Measurements from ENCODE around the gene CRACR2B. TPM values are rescaled to one million over a fixed set of nuclear protein-coding genes. Genes with fewer than 3 reads are reported as not detected.
A peak's percentile ranks its signal among the peaks of the same experiment; 100 is the strongest.

The CRACR2B gene
- polyA plus RNA-seq, 3 donors, result 1.0 to 11.0 (median 1.4) TPM

- Histone ChIP-seq H3K9ac (ENCODE audit: insufficient read depth, low read length, poor library complexity, severe bottlenecking) (no peak overlapping the region), H2AFZ (ENCODE audit: insufficient read depth, low read depth, low read length, poor library complexity, severe bottlenecking) (no peak overlapping the region), H3K27ac (ENCODE audit: low read depth in 1 of 2, low read length in 2 of 2) (no peak overlapping the region), H3K27me3 (ENCODE audit: control insufficient read depth in 2 of 2, insufficient read depth in 2 of 2, low read length in 2 of 2) (peaks cover 6 to 24% of the 10 kb centered on the region in 2 donors), H3K4me1 (ENCODE audit: control insufficient read depth in 1 of 2, insufficient read depth in 2 of 2, low read length in 2 of 2) (peaks cover 41 to 64% of the 10 kb centered on the region in 2 donors), H3K4me2 (replicated peaks; ENCODE audit: extremely low read depth, low read length, poor library complexity, severe bottlenecking) (no peak overlapping the region), H4K20me1 (ENCODE audit: insufficient read depth, low read length) (peaks cover 69% of the 10 kb centered on the region), H3K4me3 (replicated peaks in 1 of 3; ENCODE audit: low read depth in 2 of 3, low read length in 3 of 3) (no peak overlapping the region), H3K36me3 (replicated peaks in 1 of 2; ENCODE audit: control insufficient read depth in 1 of 2, insufficient read depth in 2 of 2, low read length in 2 of 2) (no peaks in the 10 kb centered on the region), H3K79me2 (ENCODE audit: insufficient read depth, low read length) (peaks cover 7% of the 10 kb centered on the region), H3K9me3 (replicated peaks in 1 of 2; ENCODE audit: control insufficient read depth in 1 of 2, insufficient read depth in 1 of 2, low read length in 2 of 2) (no peaks in the 10 kb centered on the region)
- TF ChIP-seq CTCF (IDR thresholded peaks at IDR 0.05), result no peak
- peaks cover 2 to 6% of the 10 kb centered on the region in 2 donors for H3K36me3 Mint-ChIP-seq
- intact Hi-C loops (cut with micrococcal nuclease), result loop anchor here (5.0 kb wide), 2 partner anchors 71 to 81 kb away; partner anchors contain the start of gene AP2A2 (in 1 of the 2)
- H3K27me3 Mint-ChIP-seq (ENCODE audit: low read depth in 3 of 3), result peaks cover 10 to 45% (median 31%) of the 10 kb centered on the region in 3 donors
- DNase-seq, result no peak
- peaks cover 33% of the 10 kb centered on the region for H3K4me1 Mint-ChIP-seq
- peak overlapping the region in 1 of 2 donors; percentile 43 for H3K4me3 Mint-ChIP-seq
- H3K27ac Mint-ChIP-seq, result peak overlapping the region in 5 of 7 donors; percentile 6 to 54 (median 30)
- peaks cover 0 to 3% (median 0%) of the 10 kb centered on the region in 7 donors for H3K9me3 Mint-ChIP-seq
- 83% methylated on average over 11 of the region's 11 CpGs for WGBS (ENCODE audit: insufficient coverage)
Observed at GRCh38 chr11:846496-847098, 18.9 kb downstream of the CRACR2B start.

DNA sequence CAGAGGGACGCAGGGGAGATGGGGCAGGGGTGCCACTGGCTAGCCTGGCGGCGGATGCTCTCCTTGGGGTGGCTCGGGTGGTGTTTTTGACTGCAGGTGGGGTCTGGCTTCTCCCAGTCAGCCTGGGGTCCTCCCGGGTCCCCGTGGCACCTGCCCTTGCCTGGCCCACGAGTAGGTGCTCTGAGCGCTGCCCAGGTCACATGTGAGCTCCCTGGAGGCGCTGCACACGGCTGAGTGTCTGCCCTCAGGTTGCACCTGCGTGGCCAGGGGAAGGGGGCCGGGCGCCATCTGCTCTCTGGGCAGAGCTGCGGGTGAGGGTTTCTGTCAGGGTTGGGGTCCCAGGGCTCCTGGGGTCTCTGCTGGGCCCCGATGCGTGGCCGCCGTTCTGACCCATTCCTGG lies 20.2 kb downstream of the CRACR2B start:
- Mint-ChIP-seq H3K9me3 (peaks cover 0 to 3% (median 0%) of the 10 kb centered on the region in 7 donors), H3K4me3 (no peak overlapping the region), H3K36me3 (peaks cover 2 to 6% of the 10 kb centered on the region in 2 donors), H3K4me1 (peaks cover 32% of the 10 kb centered on the region), H3K27ac (no peak overlapping the region), H3K27me3 (ENCODE audit: low read depth in 3 of 3) (peaks cover 10 to 48% (median 31%) of the 10 kb centered on the region in 3 donors)
- 72% methylated on average over 17 of the region's 18 CpGs for WGBS (ENCODE audit: insufficient coverage)
- peaks cover 6 to 24% of the 10 kb centered on the region in 2 donors for H3K27me3 ChIP-seq (ENCODE audit: control insufficient read depth in 2 of 2, insufficient read depth in 2 of 2, low read length in 2 of 2)
- H3K9ac ChIP-seq (ENCODE audit: insufficient read depth, low read length, poor library complexity, severe bottlenecking), result no peak overlapping the region
- no peak overlapping the region for H2AFZ ChIP-seq (ENCODE audit: insufficient read depth, low read depth, low read length, poor library complexity, severe bottlenecking)
- no peak overlapping the region for H3K4me2 ChIP-seq (replicated peaks; ENCODE audit: extremely low read depth, low read length, poor library complexity, severe bottlenecking)
- intact Hi-C loops (cut with micrococcal nuclease), result loop anchor here (2.0 to 5.0 kb wide), 4 partner anchors 69 to 203 kb away; partner anchors contain the start of gene AP2A2 (in 1 of the 2)
- no peak overlapping the region for H3K27ac ChIP-seq (ENCODE audit: low read depth in 1 of 2, low read length in 2 of 2)
- H3K4me1 ChIP-seq (ENCODE audit: control insufficient read depth in 1 of 2, insufficient read depth in 2 of 2, low read length in 2 of 2), result peaks cover 37 to 57% of the 10 kb centered on the region in 2 donors
- peaks cover 73% of the 10 kb centered on the region for H4K20me1 ChIP-seq (ENCODE audit: insufficient read depth, low read length)
- no peaks in the 10 kb centered on the region for H3K79me2 ChIP-seq (ENCODE audit: insufficient read depth, low read length)
- no peak for DNase-seq
- H3K9me3 ChIP-seq (replicated peaks in 1 of 2; ENCODE audit: control insufficient read depth in 1 of 2, insufficient read depth in 1 of 2, low read length in 2 of 2), result no peaks in the 10 kb centered on the region
- no peak overlapping the region for H3K4me3 ChIP-seq (replicated peaks in 1 of 3; ENCODE audit: low read depth in 2 of 3, low read length in 3 of 3)
- TF ChIP-seq CTCF (IDR thresholded peaks at IDR 0.05), result no peak
- H3K36me3 ChIP-seq (replicated peaks in 1 of 2; ENCODE audit: control insufficient read depth in 1 of 2, insufficient read depth in 2 of 2, low read length in 2 of 2), result no peaks in the 10 kb centered on the region
